ENCODE measurements around the gene ARID1B.

ARID1B gene

DNA sequence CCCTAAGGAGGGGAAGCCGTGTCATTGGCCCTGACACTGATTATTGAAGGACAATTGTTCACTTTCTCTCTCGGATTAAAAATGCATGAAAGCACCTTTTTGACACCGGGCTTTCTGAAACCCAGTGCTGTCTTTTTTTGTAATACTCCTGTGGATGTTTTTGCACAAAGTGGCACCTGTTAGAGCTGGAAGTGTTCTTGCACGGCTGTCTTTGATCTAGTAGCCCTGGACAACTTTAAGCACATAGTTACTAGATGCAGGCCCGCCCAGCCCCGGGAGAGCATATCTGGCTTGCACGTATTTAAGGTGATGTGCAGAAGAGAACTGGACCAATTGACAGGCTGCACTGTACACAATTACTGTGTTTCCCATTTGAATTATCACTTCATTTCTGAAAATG is 72.6 kb downstream of the ARID1B start:
- Histone ChIP-seq H3K4me3 (ENCODE audit: low read depth, low read length) (no peak overlapping the region), H3K27me3 (ENCODE audit: insufficient read depth, low read length) (no peaks in the 10 kb centered on the region), H2BK120ac (ENCODE audit: insufficient read depth, low read length, poor library complexity) (no peak overlapping the region), H2AFZ (ENCODE audit: insufficient read depth, low read length, poor library complexity) (no peak overlapping the region), H3K4ac (ENCODE audit: low read depth, low read length) (no peak overlapping the region), H3K14ac (ENCODE audit: low read length) (no peak overlapping the region), H2AK5ac (ENCODE audit: low read length) (no peak overlapping the region), H3K4me2 (ENCODE audit: low read length) (no peak overlapping the region), H3K23ac (ENCODE audit: low read length) (no peak overlapping the region), H3K36me3 (ENCODE audit: control insufficient read depth in 1 of 2, insufficient read depth in 2 of 2, low read length in 2 of 2) (no peaks in the 10 kb centered on the region), H3K27ac (ENCODE audit: low read depth, low read length) (no peak overlapping the region), H4K91ac (ENCODE audit: low read depth, low read length) (no peak overlapping the region), H4K12ac (ENCODE audit: low read depth, low read length) (no peak overlapping the region), H4K8ac (ENCODE audit: low read depth, low read length) (no peak overlapping the region), H3K79me2 (ENCODE audit: control insufficient read depth, insufficient read depth, low read length, poor library complexity) (peaks cover 11% of the 10 kb centered on the region), H3K18ac (ENCODE audit: low read length) (no peak overlapping the region), H3K9ac (ENCODE audit: low read length) (no peak overlapping the region), H3K4me1 (ENCODE audit: control insufficient read depth in 1 of 2, insufficient read depth in 2 of 2, low read length in 2 of 2) (peaks cover 0 to 3% of the 10 kb centered on the region in 2 experiments), H3K79me1 (ENCODE audit: low read length) (no peaks in the 10 kb centered on the region), H3K9me3 (ENCODE audit: insufficient read depth, low read depth, low read length) (no peaks in the 10 kb centered on the region), H2BK12ac (ENCODE audit: low read length) (no peak overlapping the region), H2BK5ac (ENCODE audit: low read depth, low read length, poor library complexity) (no peak overlapping the region)
- no CpG with 5 or more reads among the region's 7 CpGs for WGBS (ENCODE audit: extremely low coverage, insufficient coverage, insufficient read length)
- DNase-seq: no peak

DNA sequence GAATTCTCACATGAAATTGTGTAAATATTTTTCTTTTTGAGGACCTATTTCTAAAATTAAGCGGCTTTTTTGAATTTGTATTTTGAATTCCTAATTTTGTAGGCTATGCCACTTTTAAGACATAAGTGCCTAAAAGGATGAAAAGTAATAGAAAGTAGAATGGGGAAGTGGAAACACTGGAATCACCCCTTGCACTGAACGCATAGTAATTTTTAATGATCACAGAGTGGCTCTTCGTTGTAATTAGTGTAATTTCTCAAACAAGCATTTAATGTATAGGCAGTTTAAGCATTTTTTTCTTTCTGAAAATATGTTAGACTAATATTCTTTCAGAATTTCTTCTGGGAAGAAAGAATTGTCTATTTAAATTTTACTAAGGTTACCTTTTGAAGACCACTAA is 73.2 kb downstream of the ARID1B start:
- no peak overlapping the region for H4K12ac ChIP-seq (ENCODE audit: low read depth, low read length)
- no peak overlapping the region for H2BK12ac ChIP-seq (ENCODE audit: low read length)
- H2BK5ac ChIP-seq (ENCODE audit: low read depth, low read length, poor library complexity): no peak overlapping the region
- no peak overlapping the region for H3K4me3 ChIP-seq (ENCODE audit: low read depth, low read length)
- DNase-seq: no peak
- H3K27ac ChIP-seq (ENCODE audit: low read depth, low read length): no peak overlapping the region
- H3K14ac ChIP-seq (ENCODE audit: low read length): no peak overlapping the region
- H3K36me3 ChIP-seq (ENCODE audit: control insufficient read depth in 1 of 2, insufficient read depth in 2 of 2, low read length in 2 of 2): no peaks in the 10 kb centered on the region
- no peak overlapping the region for H2AK5ac ChIP-seq (ENCODE audit: low read length)
- peaks cover 11% of the 10 kb centered on the region for H3K79me2 ChIP-seq (ENCODE audit: control insufficient read depth, insufficient read depth, low read length, poor library complexity)
- no peaks in the 10 kb centered on the region for H3K9me3 ChIP-seq (ENCODE audit: insufficient read depth, low read depth, low read length)
- no peak overlapping the region for H3K18ac ChIP-seq (ENCODE audit: low read length)
- peaks cover 0 to 3% of the 10 kb centered on the region in 2 experiments for H3K4me1 ChIP-seq (ENCODE audit: control insufficient read depth in 1 of 2, insufficient read depth in 2 of 2, low read length in 2 of 2)
- no peak overlapping the region for H3K23ac ChIP-seq (ENCODE audit: low read length)
- H4K91ac ChIP-seq (ENCODE audit: low read depth, low read length): no peak overlapping the region
- no peak overlapping the region for H3K9ac ChIP-seq (ENCODE audit: low read length)
- no peak overlapping the region for H2AFZ ChIP-seq (ENCODE audit: insufficient read depth, low read length, poor library complexity)
- H2BK120ac ChIP-seq (ENCODE audit: insufficient read depth, low read length, poor library complexity): no peak overlapping the region
- H3K27me3 ChIP-seq (ENCODE audit: insufficient read depth, low read length): no peaks in the 10 kb centered on the region
- no peak overlapping the region for H3K4ac ChIP-seq (ENCODE audit: low read depth, low read length)
- no peaks in the 10 kb centered on the region for H3K79me1 ChIP-seq (ENCODE audit: low read length)
- no CpG with 5 or more reads among the region's 3 CpGs for WGBS (ENCODE audit: extremely low coverage, insufficient coverage, insufficient read length)
- no peak overlapping the region for H4K8ac ChIP-seq (ENCODE audit: low read depth, low read length)
- no peak overlapping the region for H3K4me2 ChIP-seq (ENCODE audit: low read length)

DNA sequence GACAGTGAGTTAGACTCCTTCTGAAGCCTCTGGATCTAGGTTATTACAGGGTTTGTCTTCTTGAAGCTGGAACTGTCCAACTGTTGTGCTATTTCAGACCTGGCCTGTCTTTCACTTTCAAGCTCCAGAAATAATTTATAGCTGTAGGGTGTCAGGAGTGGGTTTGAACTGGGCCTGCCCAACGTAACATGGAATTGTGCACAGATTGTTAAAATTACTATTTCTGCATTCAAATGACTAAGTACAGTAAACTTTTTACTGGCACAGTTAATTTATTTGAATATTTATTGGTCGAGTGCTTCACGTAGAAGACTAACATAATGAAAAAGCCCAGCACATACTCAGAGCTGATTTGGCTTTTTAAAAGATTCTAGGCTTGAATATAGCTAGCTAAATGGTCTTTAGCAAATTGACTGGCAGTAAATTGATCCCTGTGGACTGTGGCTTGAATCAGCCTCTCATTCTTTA is 74.3 kb downstream of the ARID1B start:
- no peak overlapping the region for H4K91ac ChIP-seq (ENCODE audit: low read depth, low read length)

GRCh38 chr6:156852147-156852857 is 75.1 kb downstream of the ARID1B start:
- Histone ChIP-seq H3K18ac (ENCODE audit: low read length) (no peak overlapping the region), H4K8ac (ENCODE audit: low read depth, low read length) (no peak overlapping the region), H2BK120ac (ENCODE audit: insufficient read depth, low read length, poor library complexity) (no peak overlapping the region), H3K27ac (ENCODE audit: low read depth, low read length) (no peak overlapping the region), H3K4ac (ENCODE audit: low read depth, low read length) (peak overlapping the region; percentile 27), H4K91ac (ENCODE audit: low read depth, low read length) (no peak overlapping the region), H3K23ac (ENCODE audit: low read length) (no peak overlapping the region), H3K27me3 (ENCODE audit: insufficient read depth, low read length) (no peaks in the 10 kb centered on the region), H3K79me1 (ENCODE audit: low read length) (no peaks in the 10 kb centered on the region), H2BK12ac (ENCODE audit: low read length) (no peak overlapping the region), H3K4me2 (ENCODE audit: low read length) (no peak overlapping the region), H3K36me3 (ENCODE audit: control insufficient read depth in 1 of 2, insufficient read depth in 2 of 2, low read length in 2 of 2) (no peaks in the 10 kb centered on the region), H2BK5ac (ENCODE audit: low read depth, low read length, poor library complexity) (no peak overlapping the region), H4K12ac (ENCODE audit: low read depth, low read length) (no peak overlapping the region), H3K9ac (ENCODE audit: low read length) (no peak overlapping the region), H3K79me2 (ENCODE audit: control insufficient read depth, insufficient read depth, low read length, poor library complexity) (peaks cover 5% of the 10 kb centered on the region), H3K4me3 (ENCODE audit: low read depth, low read length) (no peak overlapping the region), H2AFZ (ENCODE audit: insufficient read depth, low read length, poor library complexity) (no peak overlapping the region), H3K4me1 (ENCODE audit: control insufficient read depth in 1 of 2, insufficient read depth in 2 of 2, low read length in 2 of 2) (peaks cover 0 to 3% of the 10 kb centered on the region in 2 experiments), H3K9me3 (ENCODE audit: insufficient read depth, low read depth, low read length) (no peaks in the 10 kb centered on the region), H2AK5ac (ENCODE audit: low read length) (no peak overlapping the region), H3K14ac (ENCODE audit: low read length) (no peak overlapping the region)
- WGBS (ENCODE audit: extremely low coverage, insufficient coverage, insufficient read length): no CpG with 5 or more reads among the region's 9 CpGs
- DNase-seq: no peak

More for the DNA sequence above, 74.3 kb downstream of the ARID1B start:
- no peak for DNase-seq
- H4K12ac ChIP-seq (ENCODE audit: low read depth, low read length): no peak overlapping the region
- no peaks in the 10 kb centered on the region for H3K36me3 ChIP-seq (ENCODE audit: control insufficient read depth in 1 of 2, insufficient read depth in 2 of 2, low read length in 2 of 2)
- H3K27me3 ChIP-seq (ENCODE audit: insufficient read depth, low read length): no peaks in the 10 kb centered on the region
- H3K4me1 ChIP-seq (ENCODE audit: control insufficient read depth in 1 of 2, insufficient read depth in 2 of 2, low read length in 2 of 2): peaks cover 0 to 3% of the 10 kb centered on the region in 2 experiments
- H2BK120ac ChIP-seq (ENCODE audit: insufficient read depth, low read length, poor library complexity): no peak overlapping the region
- no peak overlapping the region for H4K8ac ChIP-seq (ENCODE audit: low read depth, low read length)
- no peak overlapping the region for H3K4ac ChIP-seq (ENCODE audit: low read depth, low read length)
- H2AFZ ChIP-seq (ENCODE audit: insufficient read depth, low read length, poor library complexity): no peak overlapping the region
- H2BK12ac ChIP-seq (ENCODE audit: low read length): no peak overlapping the region
- no peak overlapping the region for H3K18ac ChIP-seq (ENCODE audit: low read length)
- H3K14ac ChIP-seq (ENCODE audit: low read length): no peak overlapping the region
- H3K4me3 ChIP-seq (ENCODE audit: low read depth, low read length): no peak overlapping the region
- no peak overlapping the region for H3K23ac ChIP-seq (ENCODE audit: low read length)
- H3K4me2 ChIP-seq (ENCODE audit: low read length): no peak overlapping the region
- H3K79me2 ChIP-seq (ENCODE audit: control insufficient read depth, insufficient read depth, low read length, poor library complexity): peaks cover 9% of the 10 kb centered on the region
- no CpG with 5 or more reads among the region's 3 CpGs for WGBS (ENCODE audit: extremely low coverage, insufficient coverage, insufficient read length)
- H3K9me3 ChIP-seq (ENCODE audit: insufficient read depth, low read depth, low read length): no peaks in the 10 kb centered on the region
- no peak overlapping the region for H2BK5ac ChIP-seq (ENCODE audit: low read depth, low read length, poor library complexity)
- no peaks in the 10 kb centered on the region for H3K79me1 ChIP-seq (ENCODE audit: low read length)
- no peak overlapping the region for H3K9ac ChIP-seq (ENCODE audit: low read length)
- H2AK5ac ChIP-seq (ENCODE audit: low read length): no peak overlapping the region
- H3K27ac ChIP-seq (ENCODE audit: low read depth, low read length): no peak overlapping the region

Measured in trophoblast cell (in vitro differentiated cells and primary cell).